CD14-positive monocyte (primary cell): ENCODE data around the gene PCDH1. TPM values are rescaled to one million over a fixed set of nuclear protein-coding genes. Genes with fewer than 3 reads are reported as not detected.

Experiments used
- DNase-seq, 3 donors: peaks; one replicate each; pipeline ENCODE4 v3.0.0-alpha.2; 2011 to 2022
- H2AFZ ChIP-seq: 2 replicates; pipeline ENCODE4 v1.6.0; 2012; ENCODE audit warnings: mild to moderate bottlenecking, low read depth, low read length, inconsistent platforms; ENCODE audit not compliant: insufficient read depth, poor library complexity, severe bottlenecking
- H3K27ac ChIP-seq, 2 donors: 1 replicate in 1 of 2; 2 replicates in 1 of 2; pipeline ENCODE4 v1.5.1; 2012 to 2013; ENCODE audit warnings: low read length in 2 of 2, control low read depth in 1 of 2, inconsistent platforms in 1 of 2, low read depth in 1 of 2, mild to moderate bottlenecking in 1 of 2
- H3K27me3 ChIP-seq, 2 donors: one replicate each; pipeline versions ENCODE4 v1.6.0 to v1.6.1; 2011 to 2013; ENCODE audit warnings: low read length in 2 of 2; ENCODE audit not compliant: control insufficient read depth in 2 of 2, insufficient read depth in 2 of 2
- H3K36me3 ChIP-seq, 2 donors: replicated peaks in 1 of 2; 1 replicate in 1 of 2; 2 replicates in 1 of 2; pipeline versions ENCODE4 v1.5.1 to v1.6.1; 2012 to 2013; ENCODE audit warnings: low read length in 2 of 2, control low read depth in 1 of 2, inconsistent platforms in 1 of 2, mild to moderate bottlenecking in 1 of 2; ENCODE audit not compliant: insufficient read depth in 2 of 2, control insufficient read depth in 1 of 2
- H3K4me1 ChIP-seq, 2 donors: 1 replicate in 1 of 2; 2 replicates in 1 of 2; pipeline versions ENCODE4 v1.5.1 to v1.6.1; 2012 to 2013; ENCODE audit warnings: low read length in 2 of 2, control low read depth in 1 of 2, inconsistent platforms in 1 of 2, mild to moderate bottlenecking in 1 of 2, moderate library complexity in 1 of 2; ENCODE audit not compliant: insufficient read depth in 2 of 2, control insufficient read depth in 1 of 2
- H3K4me2 ChIP-seq: replicated peaks from 2 replicates; pipeline ENCODE3; 2012; ENCODE audit warnings: low read length, moderate library complexity, mild to moderate bottlenecking; ENCODE audit not compliant: poor library complexity, severe bottlenecking; ENCODE audit errors: extremely low read depth
- H3K4me3 ChIP-seq, 3 experiments: fragments of 200-600 bp in 1 of 3; sonication (generic) in 1 of 3; replicated peaks in 1 of 3; 1 replicate in 2 of 3; 2 replicates in 1 of 3; pipeline ENCODE4 v1.5.1; 2011 to 2013; ENCODE audit warnings: low read length in 3 of 3, mild to moderate bottlenecking in 3 of 3, control low read depth in 2 of 3, low read depth in 2 of 3, inconsistent platforms in 1 of 3, moderate library complexity in 1 of 3
- H3K79me2 ChIP-seq: 2 replicates; pipeline ENCODE4 v1.6.0; 2012; ENCODE audit warnings: mild to moderate bottlenecking, control low read depth, inconsistent platforms, low read length, moderate library complexity; ENCODE audit not compliant: insufficient read depth
- H3K9ac ChIP-seq: 2 replicates; pipeline ENCODE4 v1.6.0; 2017; ENCODE audit warnings: low read length, mild to moderate bottlenecking; ENCODE audit not compliant: insufficient read depth, poor library complexity, severe bottlenecking
- H3K9me3 ChIP-seq, 2 donors: replicated peaks in 1 of 2; 1 replicate in 1 of 2; 2 replicates in 1 of 2; pipeline versions ENCODE4 v1.5.1 to v1.6.1; 2012 to 2013; ENCODE audit warnings: low read length in 2 of 2, control low read depth in 1 of 2; ENCODE audit not compliant: control insufficient read depth in 1 of 2, insufficient read depth in 1 of 2
- H4K20me1 ChIP-seq: 2 replicates; pipeline ENCODE4 v1.6.0; 2012; ENCODE audit warnings: mild to moderate bottlenecking, low read length, control low read depth, moderate library complexity; ENCODE audit not compliant: insufficient read depth
- H3K27ac Mint-ChIP-seq, 7 donors: one replicate each; pipeline ENCODE4 v1.8.0; 2020; ENCODE audit warnings: mild to moderate bottlenecking in 7 of 7, mixed read lengths in 7 of 7, moderate library complexity in 6 of 7, inconsistent platforms in 2 of 7
- H3K27me3 Mint-ChIP-seq, 3 donors: one replicate each; pipeline ENCODE4 v1.8.0; 2021 to 2022; ENCODE audit warnings: low read depth in 3 of 3, mild to moderate bottlenecking in 3 of 3, mixed read lengths in 3 of 3, moderate library complexity in 3 of 3, inconsistent platforms in 1 of 3
- H3K36me3 Mint-ChIP-seq, 2 donors: one replicate each; pipeline ENCODE4 v1.8.0; 2020; ENCODE audit warnings: mixed read lengths in 2 of 2, inconsistent platforms in 1 of 2, mild to moderate bottlenecking in 1 of 2
- H3K4me1 Mint-ChIP-seq: one replicate; pipeline ENCODE4 v1.8.0; 2020; ENCODE audit warnings: mild to moderate bottlenecking, mixed read lengths
- H3K4me3 Mint-ChIP-seq, 2 donors: one replicate each; pipeline ENCODE4 v1.8.0; 2020; ENCODE audit warnings: mild to moderate bottlenecking in 2 of 2, mixed read lengths in 2 of 2, moderate library complexity in 1 of 2
- H3K9me3 Mint-ChIP-seq, 7 donors: one replicate each; pipeline ENCODE4 v1.8.0; 2020 to 2022; ENCODE audit warnings: mixed read lengths in 7 of 7, mild to moderate bottlenecking in 6 of 7, moderate library complexity in 6 of 7, inconsistent platforms in 2 of 7
- CTCF ChIP-seq: fragments of 200-600 bp; IDR thresholded peaks from one replicate; pipeline ENCODE4 v1.8.0; 2022; ENCODE audit warnings: antibody characterized with exemption, mild to moderate bottlenecking
- WGBS: methylation state at CpG from one replicate; pipeline ENCODE4 v1.1.5; 2013; ENCODE audit warnings: missing lambda C conversion rate; ENCODE audit not compliant: insufficient coverage; 5-methylcytosine and 5-hydroxymethylcytosine counted together
- intact Hi-C, 2 donors: fragments of 100-400 bp; cut with micrococcal nuclease; formaldehyde crosslinking; loops; one replicate each; pipeline versions ENCODE4 v1.15.0 to v1.15.1; 2023
- polyA plus RNA-seq, 3 donors: library from polyadenylated mRNA; depleted of rRNA in 1 of 3; unstranded in 2 of 3; stranded (reverse) in 1 of 3; fragments of 300-500 nt in 2 of 3; fragments of >200 nt in 1 of 3; fragmentation: Illumina TruSeq in 2 of 3; gene quantifications; 1 replicate in 2 of 3; 2 replicates in 1 of 3; pipeline ENCODE4 v1.2.3, GENCODE V29; 2012 to 2021

The PCDH1 gene
- polyA plus RNA-seq, 3 donors: not detected

- peaks cover 25 to 38% (median 25%) of the 10 kb centered on the region in 3 donors for H3K27me3 Mint-ChIP-seq
- no peak overlapping the region for H3K27ac Mint-ChIP-seq
- peak; percentile 10 to 36 (median 30) for DNase-seq
- Histone ChIP-seq H3K9ac (no peak overlapping the region), H3K79me2 (no peaks in the 10 kb centered on the region), H4K20me1 (no peaks in the 10 kb centered on the region), H3K27me3 (peaks cover 0 to 16% of the 10 kb centered on the region in 2 donors), H3K36me3 (no peaks in the 10 kb centered on the region), H3K4me2 (no peak overlapping the region), H3K4me3 (no peak overlapping the region), H3K4me1 (no peaks in the 10 kb centered on the region), H3K27ac (no peak overlapping the region), H2AFZ (no peak overlapping the region), H3K9me3 (no peaks in the 10 kb centered on the region)
- intact Hi-C loops: loop anchor here (10.0 kb wide), 2 partner anchors 120 to 150 kb away; no protein-coding TSS in a partner anchor
- H3K4me3 Mint-ChIP-seq: no peak overlapping the region
- no peaks in the 10 kb centered on the region for H3K4me1 Mint-ChIP-seq
- H3K36me3 Mint-ChIP-seq: no peaks in the 10 kb centered on the region
- peak; percentile 73 for TF ChIP-seq CTCF
- 77% methylated on average over 5 of the region's 9 CpGs for WGBS
- H3K9me3 Mint-ChIP-seq: peaks cover 0 to 5% (median 0%) of the 10 kb centered on the region in 7 donors
Measured at GRCh38 chr5:141814064-141814964, 63.9 kb downstream of the PCDH1 start.

- intact Hi-C loops: loop anchor here (10.0 kb wide), 2 partner anchors 118 to 148 kb away; no protein-coding TSS in a partner anchor
- peak overlapping the region in 1 of 7 donors; percentile 26 for H3K27ac Mint-ChIP-seq
- no peaks in the 10 kb centered on the region for H3K9me3 ChIP-seq
- peaks cover 0 to 2% (median 0%) of the 10 kb centered on the region in 7 donors for H3K9me3 Mint-ChIP-seq
- H2AFZ ChIP-seq: no peak overlapping the region
- no peaks in the 10 kb centered on the region for H3K79me2 ChIP-seq
- no peaks in the 10 kb centered on the region for H3K4me1 ChIP-seq
- H3K4me3 Mint-ChIP-seq: no peak overlapping the region
- H3K27me3 Mint-ChIP-seq: peaks cover 28 to 45% (median 41%) of the 10 kb centered on the region in 3 donors
- no peak for TF ChIP-seq CTCF
- H4K20me1 ChIP-seq: no peaks in the 10 kb centered on the region
- no peak overlapping the region for H3K9ac ChIP-seq
- no peak overlapping the region for H3K27ac ChIP-seq
- DNase-seq: no peak
- H3K4me1 Mint-ChIP-seq: no peaks in the 10 kb centered on the region
- peaks cover 0 to 27% of the 10 kb centered on the region in 2 donors for H3K27me3 ChIP-seq
- no peaks in the 10 kb centered on the region for H3K36me3 ChIP-seq
- WGBS: 45% methylated on average over 1 of the region's 2 CpGs
- H3K36me3 Mint-ChIP-seq: no peaks in the 10 kb centered on the region
- no peak overlapping the region for H3K4me3 ChIP-seq
- H3K4me2 ChIP-seq: no peak overlapping the region
Measured at GRCh38 chr5:141812512-141812911, 65.7 kb downstream of the PCDH1 start.
